H1 (cell line): Measurements from ENCODE around the gene EEF2K. TPM values are rescaled to one million over a fixed set of nuclear protein-coding genes. Genes with fewer than 3 reads are reported as not detected.

Experiments used
- polyA plus RNA-seq, 7 experiments: library from polyadenylated mRNA; depleted of rRNA in 3 of 7; stranded (reverse) in 5 of 7; unstranded in 2 of 7; fragments of >200 nt in 5 of 7; fragments of 200-250 nt in 2 of 7; gene quantifications; 1 replicate in 5 of 7; 2 replicates in 1 of 7; 4 replicates in 1 of 7; pipeline versions ENCODE4 v1.2.1 to v1.2.3, GENCODE V29; 2011 to 2013; ENCODE audit warnings: missing spikeins in 2 of 7, mixed read lengths in 2 of 7
- total RNA-seq: library from RNA; stranded (reverse); fragmentation: NEBNext Ultra II Directional; extraction: Animal tissue kit (Norgen Biotek cat#: 25700); gene quantifications from 2 replicates; pipeline ENCODE4 v1.2.1, GENCODE V29; 2021
- TF ChIP-seq, protein P1 (sequence below): IDR thresholded peaks from 2 replicates; pipeline ENCODE4 v1.6.1; 2012; ENCODE audit warnings: low read length, inconsistent platforms

EEF2K gene
- total and polyA plus RNA-seq, 2 of the 8 experiments (the other 6 are each of a cell fraction or from before 2014, with no cell fraction given) = 14.9 to 30.2 TPM

- TF ChIP-seq, protein P1, sequence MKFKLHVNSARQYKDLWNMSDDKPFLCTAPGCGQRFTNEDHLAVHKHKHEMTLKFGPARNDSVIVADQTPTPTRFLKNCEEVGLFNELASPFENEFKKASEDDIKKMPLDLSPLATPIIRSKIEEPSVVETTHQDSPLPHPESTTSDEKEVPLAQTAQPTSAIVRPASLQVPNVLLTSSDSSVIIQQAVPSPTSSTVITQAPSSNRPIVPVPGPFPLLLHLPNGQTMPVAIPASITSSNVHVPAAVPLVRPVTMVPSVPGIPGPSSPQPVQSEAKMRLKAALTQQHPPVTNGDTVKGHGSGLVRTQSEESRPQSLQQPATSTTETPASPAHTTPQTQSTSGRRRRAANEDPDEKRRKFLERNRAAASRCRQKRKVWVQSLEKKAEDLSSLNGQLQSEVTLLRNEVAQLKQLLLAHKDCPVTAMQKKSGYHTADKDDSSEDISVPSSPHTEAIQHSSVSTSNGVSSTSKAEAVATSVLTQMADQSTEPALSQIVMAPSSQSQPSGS = no peak
Measured at GRCh38 chr16:22220714-22221113, 14.6 kb downstream of the EEF2K start (continued).
